HCT116 (cell line): ENCODE results near the gene SORT1. TPM values are rescaled to one million over a fixed set of nuclear protein-coding genes. Genes with fewer than 3 reads are reported as not detected.

ENCODE experiments used
- ATAC-seq: fragments of 200-7000 bp; cut with Tn5 transposase; 2 replicates; pipeline ENCODE4 v1.9.1; 2020; ENCODE audit warnings: mild to moderate bottlenecking, moderate library complexity
- BruUV-seq: library from RNA; stranded (reverse); fragments of 400-500 nt; replicated peaks from 2 replicates; lab custom pipeline; 2021; lab: Mats Ljungman, UMichigan
- CTCF ChIA-PET: fragments of 300-600 bp; sonication (Branson Sonifier 250); formaldehyde crosslinking; loops from one replicate; lab custom pipeline; 2021; ENCODE audit warnings: antibody characterized with exemption; lab: Charles Lee
- POLR2A ChIA-PET: fragments of 300-600, 350-600 bp; sonication (Branson Sonifier 250); formaldehyde crosslinking; loops from one replicate; lab custom pipeline; 2021; ENCODE audit warnings: antibody characterized with exemption; lab: Charles Lee
- RAD21 ChIA-PET, 2 experiments: fragments of 300-600 bp; sonication (Branson Sonifier 250); formaldehyde crosslinking; loops; one replicate each; lab custom pipeline; 2023; ENCODE audit warnings: low total read pairs in 2 of 2; ENCODE audit not compliant: uncharacterized antibody in 2 of 2, unreplicated experiment in 2 of 2, low non-redundant PET in 1 of 2; lab: Charles Lee
- DNase-seq: peaks from one replicate; pipeline ENCODE4 v3.0.0-alpha.2; 2010; ENCODE audit warnings: low read depth, low spot score
- H2AFZ ChIP-seq: fragments of 200-600 bp; shearing (Covaris generic), sonication (generic); 2 replicates; pipeline ENCODE4 v1.6.1; 2017; ENCODE audit warnings: low read depth, mixed run types, mixed read lengths, antibody characterized with exemption, low read length; ENCODE audit not compliant: poor library complexity, severe bottlenecking
- H3K27ac ChIP-seq: 2 replicates; pipeline ENCODE4 v1.5.1; 2012; ENCODE audit warnings: low read depth, low read length
- H3K27me3 ChIP-seq: fragments of 200-600 bp; sonication (generic); 2 replicates; pipeline ENCODE4 v1.6.1; 2016; ENCODE audit warnings: mixed run types, low read length, mixed read lengths; ENCODE audit not compliant: insufficient read depth
- H3K36me3 ChIP-seq, 2 experiments: fragments of 200-500 bp in 1 of 2; fragments of 200-600 bp in 1 of 2; sonication (Bioruptor generic) in 1 of 2; sonication (generic) in 1 of 2; 2 replicates each; pipeline versions ENCODE4 v1.5.1 to v1.6.1; 2014 to 2016; ENCODE audit warnings: low read length in 2 of 2, inconsistent platforms in 1 of 2, mixed read lengths in 1 of 2, mixed run types in 1 of 2; ENCODE audit not compliant: insufficient read depth in 2 of 2, control insufficient read depth in 1 of 2
- H3K4me1 ChIP-seq, 2 experiments: fragments of 200-600 bp in 1 of 2; sonication (generic) in 1 of 2; 2 replicates each; pipeline versions ENCODE4 v1.5.1 to v1.6.1; 2012 to 2017; ENCODE audit warnings: low read length in 2 of 2, inconsistent platforms in 1 of 2, mild to moderate bottlenecking in 1 of 2, mixed read lengths in 1 of 2, mixed run types in 1 of 2, moderate library complexity in 1 of 2; ENCODE audit not compliant: insufficient read depth in 2 of 2, control insufficient read depth in 1 of 2
- H3K4me2 ChIP-seq: fragments of 200-600 bp; sonication (generic); 2 replicates; pipeline ENCODE4 v1.6.1; 2017; ENCODE audit warnings: mixed run types, low read length, mixed read lengths
- H3K4me3 ChIP-seq, 2 experiments: fragments of 200-600 bp in 1 of 2; sonication (generic) in 1 of 2; replicated peaks in 1 of 2; 2 replicates each; pipeline ENCODE4 v1.5.1; 2011 to 2016; ENCODE audit warnings: low read length in 2 of 2, control low read depth in 1 of 2, low read depth in 1 of 2, mild to moderate bottlenecking in 1 of 2, mixed read lengths in 1 of 2, mixed run types in 1 of 2
- H3K79me2 ChIP-seq: fragments of 200-600 bp; sonication (generic); 2 replicates; pipeline ENCODE4 v1.6.1; 2017; ENCODE audit warnings: mild to moderate bottlenecking, mixed run types, low read length, moderate library complexity, mixed read lengths; ENCODE audit not compliant: insufficient read depth
- H3K9ac ChIP-seq: fragments of 200-600 bp; sonication (generic); 2 replicates; pipeline ENCODE4 v1.6.1; 2016; ENCODE audit warnings: low read length, mixed read lengths
- H3K9me2 ChIP-seq: fragments of 200-600 bp; sonication (generic), shearing (Covaris generic); 2 replicates; pipeline ENCODE4 v1.6.1; 2017; ENCODE audit warnings: mixed run types, mild to moderate bottlenecking, moderate library complexity; ENCODE audit not compliant: insufficient read depth
- H3K9me3 ChIP-seq, 2 experiments: fragments of 200-500 bp in 1 of 2; fragments of 200-600 bp in 1 of 2; sonication (Bioruptor generic) in 1 of 2; sonication (generic) in 1 of 2; 2 replicates each; pipeline ENCODE4 v1.6.1; 2014 to 2017; ENCODE audit warnings: low read length in 2 of 2, mixed read lengths in 2 of 2, inconsistent platforms in 1 of 2, low read depth in 1 of 2, mild to moderate bottlenecking in 1 of 2, mixed run types in 1 of 2, moderate library complexity in 1 of 2; ENCODE audit not compliant: control insufficient read depth in 1 of 2, insufficient read depth in 1 of 2
- H4K20me1 ChIP-seq: fragments of 200-600 bp; sonication (generic), shearing (Covaris generic); 2 replicates; pipeline ENCODE4 v1.6.1; 2017; ENCODE audit warnings: mixed run types, mild to moderate bottlenecking, moderate library complexity; ENCODE audit not compliant: insufficient read depth
- ATF3 ChIP-seq: IDR thresholded peaks from 2 replicates; pipeline ENCODE4 v1.6.1; 2012
- CBX3 ChIP-seq: IDR thresholded peaks from 2 replicates; pipeline ENCODE4 v1.6.1; 2012; ENCODE audit warnings: low read depth
- CEBPB ChIP-seq: IDR thresholded peaks from 2 replicates; pipeline ENCODE4 v1.6.1; 2012; ENCODE audit warnings: low read depth
- CTCF ChIP-seq, 3 experiments: fragments of 200-600 bp in 1 of 3; sonication (generic) in 1 of 3; IDR thresholded peaks in 2 of 3; conservative IDR thresholded peaks in 1 of 3; 2 replicates each; pipeline ENCODE4 v1.5.1; 2012 to 2017; ENCODE audit warnings: low read depth in 2 of 3, low read length in 2 of 3, antibody characterized with exemption in 1 of 3, borderline replicate concordance in 1 of 3, control low read depth in 1 of 3, mild to moderate bottlenecking in 1 of 3, mixed read lengths in 1 of 3, mixed run types in 1 of 3, moderate library complexity in 1 of 3; ENCODE audit not compliant: insufficient read depth in 1 of 3
- EZH2 ChIP-seq: fragments of 200-600 bp; sonication (generic); IDR thresholded peaks from 2 replicates; pipeline ENCODE4 v1.6.1; 2017; ENCODE audit warnings: antibody characterized with exemption, mixed run types
- FOSL1 ChIP-seq: IDR thresholded peaks from 2 replicates; pipeline ENCODE4 v1.6.1; 2012; ENCODE audit warnings: low read depth
- JUND ChIP-seq: IDR thresholded peaks from 2 replicates; pipeline ENCODE4 v1.6.1; 2012
- POLR2AphosphoS5 ChIP-seq: IDR thresholded peaks from 2 replicates; pipeline ENCODE4 v1.6.1; 2011; ENCODE audit warnings: mild to moderate bottlenecking, low read depth, low read length, moderate library complexity
- RAD21 ChIP-seq: IDR thresholded peaks from 2 replicates; pipeline ENCODE4 v1.6.1; 2012; ENCODE audit warnings: low read depth, mild to moderate bottlenecking
- SIN3A ChIP-seq: IDR thresholded peaks from 2 replicates; pipeline ENCODE4 v1.6.1; 2012; ENCODE audit warnings: low read depth
- SP1 ChIP-seq: IDR thresholded peaks from 2 replicates; pipeline ENCODE4 v1.6.1; 2012; ENCODE audit warnings: low read depth
- SRF ChIP-seq: IDR thresholded peaks from 2 replicates; pipeline ENCODE4 v1.6.1; 2012; ENCODE audit warnings: low read depth
- YY1 ChIP-seq: IDR thresholded peaks from 2 replicates; pipeline ENCODE4 v1.6.1; 2011; ENCODE audit warnings: low read length, low read depth, moderate library complexity, mild to moderate bottlenecking; ENCODE audit not compliant: insufficient replicate concordance; ENCODE audit errors: extremely low read depth
- ZBTB33 ChIP-seq: IDR thresholded peaks from 2 replicates; pipeline ENCODE4 v1.6.1; 2011; ENCODE audit warnings: mild to moderate bottlenecking, low read length, moderate library complexity; ENCODE audit not compliant: insufficient replicate concordance; ENCODE audit errors: extremely low read depth
- ZFX ChIP-seq: fragments of 450-650 bp; IDR thresholded peaks from 2 replicates; pipeline ENCODE4 v1.6.1; 2017
- intact Hi-C: fragments of 100-400 bp; cut with micrococcal nuclease; formaldehyde crosslinking; loops from 2 replicates; pipeline ENCODE4 v1.10.0; 2022
- total RNA-seq: library from RNA; stranded (reverse); gene quantifications from one replicate; pipeline ENCODE4 v1.2.1, GENCODE V29; 2021; ENCODE audit not compliant: unreplicated experiment

SORT1 gene
- total RNA-seq, 1 experiment from 2014 or later = 20.2 TPM

GRCh38 chr1:109383087-109383779 lies 14.5 kb downstream of the SORT1 start (continued):
- TF ChIP-seq RAD21 = no peak

- Histone ChIP-seq H3K4me1 (no peaks in the 10 kb centered on the region), H3K4me3 (no peak overlapping the region), H3K27me3 (no peaks in the 10 kb centered on the region), H3K4me2 (no peak overlapping the region), H3K27ac (no peak overlapping the region), H3K9ac (no peak overlapping the region), H3K79me2 (no peaks in the 10 kb centered on the region), H3K9me3 (no peaks in the 10 kb centered on the region), H3K36me3 (no peaks in the 10 kb centered on the region), H4K20me1 (no peaks in the 10 kb centered on the region), H2AFZ (no peak overlapping the region), H3K9me2 (no peaks in the 10 kb centered on the region)
- POLR2A ChIA-PET = no interaction called here
- DNase-seq (no peak), ATAC-seq (no peak)
- RAD21 ChIA-PET = no interaction called here
- CTCF ChIA-PET = no interaction called here
- no peak for TF ChIP-seq ZFX
- intact Hi-C loops = no loop called here
- BruUV-seq = no TSS peak
Observed at GRCh38 chr1:109381573-109381972, 16.1 kb downstream of the SORT1 start.

GRCh38 chr1:109379907-109380306 lies 17.8 kb downstream of the SORT1 start:
- Histone ChIP-seq H3K9ac (no peak overlapping the region), H3K4me3 (no peak overlapping the region), H2AFZ (no peak overlapping the region), H3K27ac (no peak overlapping the region), H3K4me2 (no peak overlapping the region), H3K36me3 (no peaks in the 10 kb centered on the region), H3K9me3 (no peaks in the 10 kb centered on the region), H3K79me2 (no peaks in the 10 kb centered on the region), H4K20me1 (no peaks in the 10 kb centered on the region), H3K27me3 (no peaks in the 10 kb centered on the region), H3K4me1 (no peaks in the 10 kb centered on the region), H3K9me2 (no peaks in the 10 kb centered on the region)
- ChIA-PET POLR2A (no interaction called here), RAD21 (no interaction called here), CTCF (interaction anchor here (1.5 kb wide), 1 partner anchor 103 kb away, joined by 3 read pairs; no protein-coding TSS in a partner anchor)
- ATAC-seq = no peak
- DNase-seq = no peak
- BruUV-seq = no TSS peak
- intact Hi-C loops = no loop called here
- no peak for TF ChIP-seq SRF
- TF ChIP-seq ZFX = no peak
- TF ChIP-seq CBX3 = no peak
- TF ChIP-seq SIN3A = no peak
- TF ChIP-seq POLR2AphosphoS5 = no peak
- no peak for TF ChIP-seq CEBPB
- no peak for TF ChIP-seq FOSL1
- no peak for TF ChIP-seq SP1
- TF ChIP-seq YY1 = no peak
- TF ChIP-seq EZH2 = no peak
- TF ChIP-seq ATF3 = no peak
- TF ChIP-seq ZBTB33 = no peak
- TF ChIP-seq CTCF (IDR thresholded peaks at IDR 0.05 in 2 of 3, conservative IDR thresholded peaks at IDR 0.05 in 1 of 3; ENCODE audit: borderline replicate concordance in 1 of 3, insufficient read depth in 1 of 3, low read depth in 2 of 3, low read length in 2 of 3) = no peak
- no peak for TF ChIP-seq JUND
